OCI-LY1 (cell line): Measurements from ENCODE around the gene DRGX.

Experiments
- H2AFZ ChIP-seq: fragments of 200-600 bp; sonication (generic), shearing (Covaris generic); 2 replicates; pipeline ENCODE4 v1.6.0; 2014; ENCODE audit warnings: antibody characterized with exemption, mild to moderate bottlenecking, low read length
- H3F3A ChIP-seq: fragments of 200-600 bp; sonication (generic), shearing (Covaris generic); 2 replicates; pipeline ENCODE4 v1.6.0; 2014; ENCODE audit warnings: mild to moderate bottlenecking, antibody characterized with exemption, low read length, moderate library complexity; ENCODE audit not compliant: insufficient read depth
- H3K27ac ChIP-seq: fragments of 200-600 bp; sonication (generic); 2 replicates; pipeline ENCODE4 v1.5.1; 2014; ENCODE audit warnings: low read length, mixed run types, mild to moderate bottlenecking, low read depth; ENCODE audit not compliant: poor library complexity, severe bottlenecking
- H3K27me3 ChIP-seq: fragments of 200-600 bp; sonication (generic); 2 replicates; pipeline ENCODE4 v1.6.0; 2014; ENCODE audit warnings: antibody characterized with exemption, mild to moderate bottlenecking, low read length, moderate library complexity; ENCODE audit not compliant: insufficient read depth
- H3K36me3 ChIP-seq: fragments of 200-600 bp; sonication (generic); 2 replicates; pipeline ENCODE4 v1.6.1; 2014; ENCODE audit warnings: mild to moderate bottlenecking, antibody characterized with exemption, low read length, moderate library complexity, mixed read lengths; ENCODE audit not compliant: insufficient read depth
- H3K4me1 ChIP-seq: fragments of 200-600 bp; sonication (generic); 2 replicates; pipeline ENCODE4 v1.5.1; 2014; ENCODE audit warnings: mild to moderate bottlenecking, low read length, moderate library complexity; ENCODE audit not compliant: insufficient read depth, severe bottlenecking
- H3K4me2 ChIP-seq: fragments of 200-600 bp; sonication (generic), shearing (Covaris generic); 2 replicates; pipeline ENCODE4 v1.6.1; 2014; ENCODE audit warnings: low read length
- H3K4me3 ChIP-seq: fragments of 200-600 bp; sonication (generic); 2 replicates; pipeline ENCODE4 v1.5.1; 2014; ENCODE audit warnings: low read length, low read depth, mild to moderate bottlenecking, mixed read lengths; ENCODE audit not compliant: poor library complexity, severe bottlenecking
- H3K79me2 ChIP-seq: fragments of 200-600 bp; shearing (Covaris generic); 2 replicates; pipeline ENCODE4 v1.6.1; 2016; ENCODE audit warnings: mixed run types, low read length, mixed read lengths; ENCODE audit not compliant: insufficient read depth
- H3K9ac ChIP-seq: fragments of 200-600 bp; sonication (generic), shearing (Covaris generic); 2 replicates; pipeline ENCODE4 v1.6.1; 2014; ENCODE audit warnings: mild to moderate bottlenecking, low read length, mixed read lengths
- H3K9me2 ChIP-seq: fragments of 200-600 bp; sonication (generic), shearing (Covaris generic); 2 replicates; pipeline ENCODE4 v1.6.1; 2014; ENCODE audit warnings: low read depth, mild to moderate bottlenecking, low read length, mixed read lengths
- H3K9me3 ChIP-seq: fragments of 200-600 bp; shearing (Covaris generic); 2 replicates; pipeline ENCODE4 v1.6.1; 2014; ENCODE audit warnings: low read length, mixed read lengths
- H4K20me1 ChIP-seq: fragments of 200-600 bp; sonication (generic), shearing (Covaris generic); 2 replicates; pipeline ENCODE4 v1.6.0; 2016; ENCODE audit warnings: mild to moderate bottlenecking, low read length; ENCODE audit not compliant: insufficient read depth
- CTCF ChIP-seq: fragments of 200-600 bp; sonication (generic), shearing (Covaris generic); IDR thresholded peaks from 2 replicates; pipeline ENCODE4 v1.5.1; 2017; ENCODE audit warnings: mild to moderate bottlenecking, antibody characterized with exemption, low read length, moderate library complexity, mixed read lengths
- EZH2 ChIP-seq: fragments of 200-600 bp; sonication (generic), shearing (Covaris generic); IDR thresholded peaks from 2 replicates; pipeline ENCODE4 v1.8.0; 2017; ENCODE audit warnings: borderline replicate concordance, mixed run types, mild to moderate bottlenecking, antibody characterized with exemption, low read length, moderate library complexity, mixed read lengths

Gene DRGX

DNA sequence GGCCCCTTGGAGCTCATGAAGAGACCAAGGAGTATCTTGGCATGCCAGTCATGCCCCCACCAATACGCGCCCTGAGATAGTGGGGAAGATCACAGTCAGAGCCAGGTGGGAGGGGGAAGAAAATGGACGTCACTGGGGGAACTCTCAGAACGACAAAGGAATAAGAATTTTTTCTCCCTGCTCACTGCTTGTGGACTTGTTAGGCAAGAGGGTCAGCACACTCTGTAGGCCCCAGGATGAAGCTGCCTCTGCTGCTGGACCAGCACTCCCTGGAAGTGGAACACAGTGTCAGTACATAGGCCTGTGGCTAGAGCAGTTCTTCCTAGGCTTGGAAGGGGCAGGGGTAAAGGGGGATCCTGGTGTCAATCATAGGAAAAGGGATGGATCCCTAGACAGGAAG lies 46.5 kb downstream of the DRGX start:
- Histone ChIP-seq H3K27ac (no peak overlapping the region), H3K9me3 (no peaks in the 10 kb centered on the region), H3K4me1 (no peaks in the 10 kb centered on the region), H3K9ac (no peak overlapping the region), H3F3A (no peaks in the 10 kb centered on the region), H3K9me2 (no peaks in the 10 kb centered on the region), H4K20me1 (no peaks in the 10 kb centered on the region), H3K4me3 (no peak overlapping the region), H3K79me2 (no peaks in the 10 kb centered on the region), H2AFZ (no peak overlapping the region), H3K27me3 (no peaks in the 10 kb centered on the region), H3K4me2 (no peak overlapping the region), H3K36me3 (no peaks in the 10 kb centered on the region)
- no peak for TF ChIP-seq EZH2
- no peak for TF ChIP-seq CTCF

- Histone ChIP-seq H3K27ac (no peak overlapping the region), H3K79me2 (no peaks in the 10 kb centered on the region), H3K9me2 (no peaks in the 10 kb centered on the region), H3K36me3 (no peaks in the 10 kb centered on the region), H3K9ac (no peak overlapping the region), H3K4me1 (no peaks in the 10 kb centered on the region), H3K9me3 (no peaks in the 10 kb centered on the region), H3K27me3 (no peaks in the 10 kb centered on the region), H3F3A (no peaks in the 10 kb centered on the region), H3K4me2 (no peak overlapping the region), H3K4me3 (no peak overlapping the region), H4K20me1 (no peaks in the 10 kb centered on the region), H2AFZ (no peak overlapping the region)
- no peak for TF ChIP-seq EZH2
- TF ChIP-seq CTCF: no peak
These were observed 47.3 kb downstream of the DRGX start for GRCh38 chr10:49348593-49348992.

- H3K4me3 ChIP-seq: no peak overlapping the region
- H3K36me3 ChIP-seq: no peaks in the 10 kb centered on the region
- no peaks in the 10 kb centered on the region for H3K79me2 ChIP-seq
- no peaks in the 10 kb centered on the region for H3F3A ChIP-seq
- H3K4me1 ChIP-seq: no peaks in the 10 kb centered on the region
- no peak overlapping the region for H2AFZ ChIP-seq
- H3K9me3 ChIP-seq: no peaks in the 10 kb centered on the region
- no peak overlapping the region for H3K4me2 ChIP-seq
- TF ChIP-seq EZH2 (no peak), CTCF (no peak)
- H3K9ac ChIP-seq: no peak overlapping the region
- H3K27ac ChIP-seq: no peak overlapping the region
- no peaks in the 10 kb centered on the region for H3K9me2 ChIP-seq
- H3K27me3 ChIP-seq: no peaks in the 10 kb centered on the region
- H4K20me1 ChIP-seq: no peaks in the 10 kb centered on the region
These were observed 48.1 kb downstream of the DRGX start for GRCh38 chr10:49347827-49348226.
